Activated naive CD4-positive, alpha-beta T cell treated with anti-CD3 and anti-CD28 coated beads, Interleukin-2, amount 50 U/mL, for 72 hours (primary cell): ENCODE results near the gene SCN3A. TPM values are rescaled to one million over a fixed set of nuclear protein-coding genes. Genes with fewer than 3 reads are reported as not detected.
A peak's percentile ranks its signal among the peaks of the same experiment; 100 is the strongest.

Experiments used
- ATAC-seq, 2 donors: fragments of 150-1000 bp; cut with Tn5 transposase; 2 replicates each; pipeline ENCODE4 v1.10.0; 2021; ENCODE audit warnings: mild to moderate bottlenecking in 2 of 2, moderate library complexity in 2 of 2
- DNase-seq, 2 donors: peaks; one replicate each; pipeline ENCODE4 v3.0.0; 2021 to 2022; ENCODE audit warnings: low spot score in 2 of 2
- H3K27ac Mint-ChIP-seq, 2 donors: one replicate each; pipeline ENCODE4 v1.8.0; 2022; ENCODE audit warnings: mild to moderate bottlenecking in 2 of 2, mixed read lengths in 2 of 2
- H3K36me3 Mint-ChIP-seq, 2 donors: one replicate each; pipeline ENCODE4 v1.8.0; 2022; ENCODE audit warnings: mixed read lengths in 2 of 2
- H3K9me3 Mint-ChIP-seq, 2 donors: one replicate each; pipeline ENCODE4 v1.8.0; 2022; ENCODE audit warnings: mixed read lengths in 2 of 2
- total RNA-seq, 2 donors: library from RNA; stranded (reverse); gene quantifications; one replicate each; pipeline ENCODE4 v1.2.3, GENCODE V29; 2022

SCN3A gene
- under 1 TPM; 0.25 to 0.43 TPM for total RNA-seq

- ATAC-seq (peak in 1 of 2 donors; percentile 71), DNase-seq (peak in 1 of 2 donors; percentile 8)
- Mint-ChIP-seq H3K27ac (no peak within 1 kb of the TSS), H3K36me3 (no peaks in the 10 kb centered on the region), H3K9me3 (no peaks in the 10 kb centered on the region)
These were observed at the start of gene SCN3A for GRCh38 chr2:165203689-165204559. Gene SCN3A, minus strand, starts transcription at chr2:165204050. Its CDS starts 27,656 bp downstream, at chr2:165176394.

DNA sequence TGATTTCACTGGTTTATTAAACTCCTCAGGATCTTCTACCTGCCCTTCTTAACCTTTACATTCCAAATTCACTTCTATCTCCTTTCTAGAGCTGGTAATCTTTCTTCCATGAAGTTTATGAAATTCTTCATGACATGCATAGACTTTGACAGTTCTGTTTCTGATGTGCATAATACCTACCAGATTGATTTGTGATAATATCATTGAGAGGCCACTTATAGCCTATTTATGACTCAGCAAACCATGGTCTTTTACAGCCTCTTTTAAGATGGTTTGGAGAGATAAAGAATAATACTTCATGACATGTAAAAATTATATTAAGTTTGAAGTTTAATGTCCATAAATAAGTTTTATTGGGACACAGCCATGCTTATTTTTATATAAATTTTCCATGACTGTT, 49.3 kb upstream of the SCN3A start:
- no peak for ATAC-seq
- H3K9me3 Mint-ChIP-seq = no peaks in the 10 kb centered on the region
- H3K36me3 Mint-ChIP-seq = no peaks in the 10 kb centered on the region
- H3K27ac Mint-ChIP-seq = no peak overlapping the region
- no peak for DNase-seq

GRCh38 chr2:165251366-165251765, 47.5 kb upstream of the SCN3A start:
- no peak for ATAC-seq
- DNase-seq = no peak
- no peak overlapping the region for H3K27ac Mint-ChIP-seq
- no peaks in the 10 kb centered on the region for H3K9me3 Mint-ChIP-seq
- no peaks in the 10 kb centered on the region for H3K36me3 Mint-ChIP-seq

DNA sequence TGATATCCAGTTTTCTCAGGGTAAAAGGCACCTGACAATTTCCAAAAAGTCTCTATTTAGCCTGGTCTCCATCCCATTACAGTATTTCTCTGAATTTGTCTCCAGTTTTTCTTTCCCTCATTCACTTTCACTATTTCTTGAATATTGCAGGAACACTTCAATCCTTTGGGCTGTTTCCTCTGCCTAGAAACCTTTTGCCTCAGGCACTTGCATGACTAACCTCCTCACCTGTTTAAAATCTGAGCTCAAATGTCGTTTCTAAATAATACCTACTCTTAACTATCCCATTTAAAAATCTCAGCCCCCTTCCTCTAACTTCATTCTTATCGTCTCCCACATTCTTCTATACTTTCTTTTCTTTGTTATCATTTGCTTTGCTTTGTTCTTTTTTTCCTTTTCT, 44.4 kb upstream of the SCN3A start:
- no peak overlapping the region for H3K27ac Mint-ChIP-seq
- no peaks in the 10 kb centered on the region for H3K9me3 Mint-ChIP-seq
- ATAC-seq (no peak), DNase-seq (no peak)
- no peaks in the 10 kb centered on the region for H3K36me3 Mint-ChIP-seq

- no peak for ATAC-seq
- Mint-ChIP-seq H3K27ac (no peak overlapping the region), H3K9me3 (no peaks in the 10 kb centered on the region), H3K36me3 (no peaks in the 10 kb centered on the region)
- DNase-seq = no peak
These were observed 41.4 kb upstream of the SCN3A start for GRCh38 chr2:165245081-165245793.

- Mint-ChIP-seq H3K36me3 (no peaks in the 10 kb centered on the region), H3K9me3 (peaks cover 0 to 4% of the 10 kb centered on the region in 2 donors), H3K27ac (no peak overlapping the region)
- DNase-seq (no peak), ATAC-seq (no peak)
These were observed 37.1 kb upstream of the SCN3A start for GRCh38 chr2:165240916-165241315.

DNA sequence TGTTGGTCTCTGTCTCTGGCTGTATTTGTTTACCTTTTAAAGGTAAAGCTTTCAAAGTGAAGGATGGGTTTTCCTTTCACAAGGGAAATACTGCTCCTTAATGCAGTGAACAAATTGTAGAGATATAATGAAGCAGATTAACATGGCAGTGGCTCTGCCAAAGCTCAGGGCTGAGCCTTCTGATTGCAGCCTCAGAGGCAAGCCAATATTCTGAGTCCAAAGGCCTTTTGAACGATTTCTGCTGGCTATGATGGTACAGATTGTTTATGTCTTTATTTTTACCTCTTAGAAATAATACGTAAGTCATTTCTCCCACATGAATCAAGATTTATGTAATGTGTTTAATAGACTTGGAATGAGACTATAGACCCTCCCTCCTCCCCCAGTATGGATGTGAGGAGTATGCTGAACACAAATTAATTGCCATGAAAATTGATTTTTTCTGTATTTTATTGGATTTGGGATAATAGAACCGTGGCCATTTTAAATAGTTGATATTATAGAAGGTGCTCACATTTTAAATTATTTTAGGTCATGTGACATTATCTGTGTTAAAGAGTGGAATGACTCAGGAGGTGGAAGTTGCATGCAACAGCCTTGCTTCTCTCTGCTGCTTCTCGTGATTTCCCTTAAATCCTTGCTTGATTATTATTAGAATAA, 36.1 kb upstream of the SCN3A start:
- H3K9me3 Mint-ChIP-seq = peaks cover 0 to 4% of the 10 kb centered on the region in 2 donors
- H3K27ac Mint-ChIP-seq = no peak overlapping the region
- ATAC-seq (no peak), DNase-seq (no peak)
- no peaks in the 10 kb centered on the region for H3K36me3 Mint-ChIP-seq

- Mint-ChIP-seq H3K9me3 (peaks cover 0 to 4% of the 10 kb centered on the region in 2 donors), H3K27ac (no peak within 1 kb of the TSS), H3K36me3 (no peaks in the 10 kb centered on the region)
- ATAC-seq (no peak), DNase-seq (peak in 1 of 2 donors; percentile 8)
These were observed 35.4 kb upstream of the SCN3A start, which contains the start of gene SCN2A for GRCh38 chr2:165239230-165239629. Gene SCN2A, plus strand, starts transcription at chr2:165239414. Its CDS starts 56,410 bp downstream, at chr2:165295824.

DNA sequence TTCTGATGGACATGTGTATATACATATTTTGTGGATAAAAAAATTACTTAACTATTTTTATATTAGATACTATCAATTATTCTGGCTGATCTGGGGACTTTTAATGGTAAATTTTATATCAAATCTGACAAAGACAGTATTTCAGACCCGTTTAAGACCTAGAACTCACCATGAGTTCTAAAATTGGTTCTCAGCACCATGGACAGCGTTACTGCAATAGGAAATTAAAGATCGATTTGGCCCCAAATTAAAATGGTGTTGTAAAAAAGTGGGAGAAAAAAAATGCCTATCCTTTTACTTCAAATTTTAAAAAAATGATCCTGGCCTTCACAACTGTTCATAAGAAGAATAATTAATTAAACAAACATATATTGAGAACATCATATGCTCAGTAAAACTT, 34.4 kb upstream of the SCN3A start:
- no peak overlapping the region for H3K27ac Mint-ChIP-seq
- peaks cover 0 to 4% of the 10 kb centered on the region in 2 donors for H3K9me3 Mint-ChIP-seq
- ATAC-seq (no peak), DNase-seq (peak in 1 of 2 donors; percentile 3)
- H3K36me3 Mint-ChIP-seq = no peaks in the 10 kb centered on the region

DNA sequence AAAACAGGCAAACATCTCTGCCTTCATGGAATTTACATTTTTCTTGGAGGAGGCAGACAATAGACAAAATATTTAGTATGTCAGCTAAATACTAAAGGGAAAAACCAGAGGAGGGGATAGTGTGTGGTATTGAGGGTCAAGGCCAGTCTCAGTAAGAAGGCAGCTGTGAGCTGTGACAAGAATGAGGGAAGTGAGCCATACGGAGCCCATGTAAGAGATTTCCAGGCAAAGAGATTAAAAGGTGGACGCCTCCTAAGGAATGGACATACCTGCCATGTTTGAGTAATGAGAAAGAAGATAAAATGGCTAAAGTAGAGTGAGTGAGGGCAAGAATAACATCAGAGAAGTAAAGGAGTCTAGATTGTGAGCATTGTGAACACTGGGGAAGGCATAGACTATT, 33.2 kb upstream of the SCN3A start:
- H3K36me3 Mint-ChIP-seq = no peaks in the 10 kb centered on the region
- ATAC-seq = no peak
- H3K27ac Mint-ChIP-seq = no peak overlapping the region
- no peak for DNase-seq
- H3K9me3 Mint-ChIP-seq = peaks cover 0 to 4% of the 10 kb centered on the region in 2 donors

DNA sequence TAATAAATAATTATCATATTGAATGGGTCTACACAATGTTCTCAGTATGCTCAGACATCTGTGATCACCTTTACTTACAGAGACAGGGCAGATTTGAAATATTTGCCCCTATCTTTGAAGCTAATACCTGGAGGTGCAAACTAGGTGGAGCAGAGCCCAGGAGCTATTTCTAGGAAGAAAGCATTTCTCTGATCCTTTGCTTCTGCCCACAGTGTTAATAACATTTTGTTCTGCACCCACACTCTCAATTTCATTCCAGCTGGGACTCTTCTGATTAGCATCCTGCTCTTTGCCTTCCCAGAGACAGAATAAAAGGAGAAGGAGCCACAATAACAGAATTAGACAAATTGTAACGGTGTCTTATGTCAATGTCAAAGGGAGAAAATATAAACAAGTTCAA, 23.7 kb upstream of the SCN3A start:
- H3K27ac Mint-ChIP-seq = no peak overlapping the region
- no peaks in the 10 kb centered on the region for H3K36me3 Mint-ChIP-seq
- no peaks in the 10 kb centered on the region for H3K9me3 Mint-ChIP-seq
- DNase-seq (no peak), ATAC-seq (no peak)

DNA sequence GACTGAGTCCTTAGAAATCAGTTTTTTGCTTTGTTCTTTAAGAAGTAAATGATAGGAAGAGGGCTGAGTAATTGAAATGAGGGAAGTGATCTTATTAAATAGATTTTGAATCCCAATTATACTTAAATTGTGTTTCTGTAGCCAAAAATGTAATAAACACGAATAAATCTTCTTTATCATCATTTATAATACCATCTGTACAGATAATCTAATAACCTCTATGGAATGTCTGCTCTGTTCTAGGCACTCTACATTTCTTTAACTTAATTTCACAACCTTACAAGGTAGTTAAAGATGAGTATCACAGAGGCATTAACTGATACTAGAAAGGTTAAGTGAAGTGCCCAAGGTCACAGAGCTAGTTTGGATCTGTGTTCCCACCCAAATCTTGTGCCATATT, 21.1 kb upstream of the SCN3A start:
- DNase-seq (no peak), ATAC-seq (no peak)
- H3K9me3 Mint-ChIP-seq = no peaks in the 10 kb centered on the region
- H3K27ac Mint-ChIP-seq = no peak overlapping the region
- no peaks in the 10 kb centered on the region for H3K36me3 Mint-ChIP-seq

- ATAC-seq = no peak
- Mint-ChIP-seq H3K9me3 (no peaks in the 10 kb centered on the region), H3K36me3 (no peaks in the 10 kb centered on the region), H3K27ac (no peak overlapping the region)
- DNase-seq = no peak
These were observed 15.6 kb upstream of the SCN3A start for GRCh38 chr2:165219481-165219880.

GRCh38 chr2:165214093-165214492, 10.2 kb upstream of the SCN3A start:
- Mint-ChIP-seq H3K36me3 (no peaks in the 10 kb centered on the region), H3K27ac (no peak overlapping the region), H3K9me3 (no peaks in the 10 kb centered on the region)
- ATAC-seq (no peak), DNase-seq (no peak)

DNA sequence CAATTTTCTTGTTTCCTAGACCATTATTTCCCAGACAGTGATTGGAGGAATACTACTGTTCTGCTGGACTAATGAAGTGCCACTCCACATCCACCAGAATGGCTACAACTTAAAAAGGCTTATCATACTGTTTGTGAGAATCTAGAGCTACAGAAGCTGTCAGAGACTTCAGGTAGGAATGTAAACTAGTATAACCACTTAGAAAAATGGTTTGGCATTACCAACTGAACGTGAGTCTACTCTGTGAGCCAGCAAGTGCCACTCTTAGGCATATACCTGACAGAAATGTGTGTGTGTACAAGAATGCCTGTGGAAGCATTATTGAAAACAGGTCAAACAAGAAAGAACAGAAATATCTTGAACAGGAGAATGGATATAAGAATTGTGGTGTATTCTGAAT, 4.2 kb upstream of the SCN3A start:
- Mint-ChIP-seq H3K27ac (no peak overlapping the region), H3K9me3 (no peaks in the 10 kb centered on the region), H3K36me3 (no peaks in the 10 kb centered on the region)
- ATAC-seq (no peak), DNase-seq (no peak)

- Mint-ChIP-seq H3K27ac (no peak overlapping the region), H3K36me3 (no peaks in the 10 kb centered on the region), H3K9me3 (no peaks in the 10 kb centered on the region)
- ATAC-seq (no peak), DNase-seq (no peak)
These were observed 2.0 kb upstream of the SCN3A start for GRCh38 chr2:165205865-165206264.

- Mint-ChIP-seq H3K9me3 (no peaks in the 10 kb centered on the region), H3K36me3 (no peaks in the 10 kb centered on the region), H3K27ac (no peak overlapping the region)
- no peak for DNase-seq
- ATAC-seq = no peak
These were observed 1.6 kb downstream of the SCN3A start for GRCh38 chr2:165202239-165202638.
